ENCODE data around the gene MAPK8IP3.

Gene MAPK8IP3

DNA sequence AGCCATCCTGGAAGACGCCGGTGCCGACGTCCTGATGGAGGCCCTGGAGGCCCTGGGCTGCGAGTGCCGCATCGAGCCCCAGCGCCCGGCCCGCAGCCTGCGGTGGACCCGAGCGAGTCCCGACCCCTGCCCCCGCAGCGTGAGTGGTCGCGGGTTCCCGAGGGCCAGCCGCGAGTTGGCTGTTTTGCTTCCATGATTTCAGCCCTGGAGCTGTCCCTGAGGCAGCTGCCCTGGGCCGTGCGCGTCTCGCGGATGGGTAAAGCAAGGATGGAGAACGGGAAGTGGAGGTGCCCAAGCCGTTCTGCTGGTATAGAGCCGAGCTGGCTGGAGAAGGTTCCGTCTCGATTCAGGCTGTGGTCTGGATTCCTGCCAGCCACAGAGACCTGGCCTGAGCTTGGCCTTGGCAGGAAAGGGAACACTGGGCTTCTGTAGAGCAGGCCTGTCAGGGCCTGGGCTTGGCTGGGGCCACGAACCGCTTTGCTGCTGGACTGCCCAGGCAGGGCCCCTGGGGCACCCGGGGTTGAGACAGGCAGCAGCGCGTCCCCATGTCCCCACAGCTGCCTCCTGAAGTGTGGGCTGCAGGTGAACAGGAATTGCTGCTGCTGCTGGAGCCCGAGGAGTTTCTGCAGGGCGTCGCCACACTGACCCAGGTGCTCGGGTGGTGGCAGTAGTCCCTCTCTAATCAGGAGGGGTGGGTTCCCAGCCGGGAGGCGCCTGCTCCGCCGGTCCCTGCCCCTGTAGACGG lies 67.9 kb downstream of the MAPK8IP3 start:
- DNase-seq (ENCODE audit: low spot score): peak; percentile 30

DNA sequence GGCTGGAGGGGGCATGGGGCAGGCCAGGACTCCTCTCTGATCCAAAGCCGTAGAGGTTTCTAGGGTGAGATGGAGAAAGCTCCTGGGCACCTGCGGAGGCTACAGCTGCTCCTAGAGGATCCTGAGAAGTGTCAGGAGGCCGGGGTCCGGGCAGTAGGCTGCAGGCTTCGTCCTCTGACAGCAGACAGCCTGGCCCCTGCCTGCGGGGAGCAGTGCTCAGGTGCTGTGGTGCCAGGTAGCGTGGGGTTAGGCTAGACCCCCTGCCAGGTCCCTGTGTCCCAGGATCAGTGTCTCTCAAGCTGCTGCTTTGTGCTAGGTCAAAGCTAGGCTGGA lies 68.4 kb downstream of the MAPK8IP3 start:
- DNase-seq (ENCODE audit: low spot score): no peak

GRCh38 chr16:1775006-1775845 lies 69.2 kb downstream of the MAPK8IP3 start:
- no peak for DNase-seq (ENCODE audit: low spot score)

DNA sequence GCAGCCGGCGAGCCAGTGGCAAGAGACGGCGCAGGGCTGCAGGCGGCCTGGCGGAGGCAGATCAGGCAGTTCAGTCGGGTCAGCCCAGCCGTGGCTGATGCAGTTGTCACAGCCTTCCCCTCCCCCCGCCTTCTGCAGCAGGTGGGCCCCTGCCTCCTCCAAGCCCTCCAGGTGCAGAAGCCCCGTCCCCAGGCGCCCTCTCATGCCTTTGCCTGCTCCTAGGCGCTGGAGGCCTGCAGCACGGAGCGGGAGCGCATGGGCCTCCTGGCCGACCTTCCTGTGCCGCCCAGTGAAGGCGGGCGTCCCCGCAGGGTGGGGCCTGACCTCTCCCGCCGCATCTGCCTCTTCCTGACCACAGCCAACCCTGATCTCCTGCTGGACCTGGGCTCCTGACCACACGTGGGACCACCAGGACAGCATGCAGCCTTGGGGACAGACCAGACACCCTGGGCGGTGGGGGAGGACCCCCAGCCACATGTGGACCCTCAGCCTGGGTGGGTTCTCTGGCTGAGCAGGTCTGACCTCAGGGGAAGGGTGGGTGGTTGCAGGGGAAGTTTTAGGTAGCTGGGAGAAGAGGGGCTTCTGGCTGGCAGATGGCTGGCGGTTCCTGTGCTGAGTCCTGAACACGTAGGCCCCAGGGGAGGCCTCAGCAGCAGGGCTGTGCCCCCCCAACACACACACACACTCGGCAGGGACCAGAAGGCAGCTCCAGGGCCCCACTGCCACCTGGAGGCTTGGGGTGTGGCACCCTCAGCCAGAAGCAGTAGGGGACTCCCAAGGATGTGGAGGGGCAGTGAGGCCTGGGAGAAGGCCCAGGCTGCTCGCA lies 70.1 kb downstream of the MAPK8IP3 start:
- DNase-seq (ENCODE audit: low spot score): no peak

GRCh38 chr16:1776672-1776955 lies 70.6 kb downstream of the MAPK8IP3 start:
- DNase-seq (ENCODE audit: low spot score): no peak

- no peak for DNase-seq (ENCODE audit: low spot score)
Measured at GRCh38 chr16:1776991-1777374, 71.0 kb downstream of the MAPK8IP3 start.

DNA sequence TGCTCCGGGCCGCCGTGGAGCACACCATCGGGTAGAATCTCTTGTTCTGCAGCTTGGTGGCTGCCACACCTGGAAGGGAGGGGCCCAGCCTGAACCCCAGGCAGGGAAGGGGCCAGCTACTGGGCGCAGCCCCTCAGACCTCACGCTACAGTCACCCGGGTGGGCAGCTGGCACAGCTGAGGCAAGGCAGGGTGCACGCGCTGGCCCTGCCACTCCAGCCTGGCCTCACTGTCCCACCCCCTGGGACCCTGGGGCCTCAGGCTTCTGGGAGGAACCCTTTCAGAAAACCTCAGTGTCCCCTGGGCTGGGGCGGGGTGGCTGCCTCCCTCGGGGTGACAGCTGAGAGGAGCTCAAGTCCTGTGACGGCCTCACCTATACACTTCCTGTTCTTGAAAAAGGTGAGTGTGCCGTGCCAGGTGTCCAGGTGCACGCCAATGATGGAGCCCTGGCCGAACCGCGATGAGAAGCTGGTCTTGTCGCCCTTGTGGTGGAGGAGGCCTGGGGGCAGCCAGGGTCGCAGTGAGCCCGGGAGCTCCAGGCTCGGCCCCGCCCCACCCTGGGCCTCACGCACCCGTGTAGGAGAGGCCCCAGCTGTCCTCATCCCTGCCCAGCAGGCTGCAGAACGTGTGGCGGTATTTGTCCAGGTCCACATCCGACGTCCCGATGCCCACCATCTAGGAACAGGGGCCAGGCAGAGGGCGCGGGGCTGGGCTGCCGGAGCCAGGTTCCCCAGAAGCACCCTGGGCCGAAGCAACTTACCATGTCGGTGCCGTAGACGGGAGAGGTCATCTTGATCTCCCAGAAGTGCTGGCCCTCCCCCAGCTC lies 71.6 kb downstream of the MAPK8IP3 start:
- DNase-seq (ENCODE audit: low spot score): no peak

DNA sequence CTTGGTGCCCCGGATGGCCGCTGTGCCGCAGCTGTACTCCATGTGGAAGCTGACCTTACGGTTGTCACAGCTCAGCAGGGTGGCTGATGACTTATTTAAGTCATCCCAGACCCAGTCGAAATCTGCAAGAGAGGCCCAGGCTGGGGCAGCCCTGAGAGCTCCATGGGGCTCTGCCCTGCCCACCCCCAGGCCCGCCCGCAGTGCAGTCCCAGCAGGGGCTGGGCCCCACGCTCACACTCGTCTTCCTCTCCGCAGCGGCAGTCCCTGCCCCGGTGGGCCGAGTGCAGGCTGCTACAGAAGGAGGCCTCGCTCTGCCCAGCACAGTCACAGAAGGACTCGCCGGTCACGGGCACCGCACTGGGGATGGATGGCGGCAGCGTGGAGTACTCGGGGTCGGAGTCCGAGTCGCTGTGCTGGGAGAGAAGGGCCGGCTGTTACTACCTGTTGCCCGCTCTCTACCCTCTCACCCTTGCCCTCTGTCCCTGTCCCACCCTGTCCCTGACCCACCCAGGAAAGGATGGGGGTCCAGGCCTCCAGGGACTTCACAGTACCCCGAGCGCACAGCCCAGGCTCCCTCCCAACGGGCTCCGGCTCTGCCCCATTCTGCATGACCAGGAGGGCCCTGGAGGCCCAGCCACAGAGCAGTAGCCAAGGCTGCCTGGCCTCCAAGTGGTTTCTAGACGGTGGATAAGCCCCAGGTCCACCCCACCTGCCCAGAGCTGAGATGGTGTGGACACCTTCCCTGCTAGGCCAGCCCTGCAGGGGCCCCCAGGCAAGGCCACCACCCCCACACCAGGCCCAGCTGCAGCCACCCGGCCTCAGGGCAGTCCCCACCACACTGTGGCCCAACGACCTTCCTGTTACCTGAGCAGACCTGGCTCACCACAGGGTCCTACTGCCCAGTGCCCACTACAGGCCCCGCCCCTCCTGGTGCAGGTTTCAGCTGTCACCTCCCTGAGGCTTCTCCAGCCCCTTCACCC lies 72.5 kb downstream of the MAPK8IP3 start:
- DNase-seq (ENCODE audit: low spot score): no peak

DNA sequence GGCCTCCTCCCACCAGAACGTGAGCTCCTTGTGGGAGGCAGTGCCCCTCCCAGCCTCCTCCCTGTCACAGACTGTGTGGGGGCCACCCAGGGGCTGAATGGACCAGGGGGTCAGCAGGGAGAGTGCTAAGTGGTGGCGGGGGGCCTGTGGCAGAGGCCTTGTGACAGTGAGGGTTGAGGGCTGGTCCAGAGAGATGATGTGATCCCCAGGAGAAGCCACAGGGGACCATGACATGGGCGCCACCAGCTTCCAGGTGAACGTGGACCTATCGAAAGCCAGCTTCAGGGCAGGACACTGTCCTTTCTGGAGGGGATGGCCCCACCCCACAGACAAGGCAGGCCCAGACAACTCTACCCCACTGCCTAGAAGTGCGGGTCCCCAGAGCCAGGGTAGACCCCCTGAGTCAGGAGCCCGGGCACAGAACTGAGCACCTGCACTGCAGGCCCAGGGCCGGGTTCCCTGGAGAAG lies 73.3 kb downstream of the MAPK8IP3 start:
- DNase-seq (ENCODE audit: low spot score): no peak

- DNase-seq (ENCODE audit: low spot score): no peak
Measured at GRCh38 chr16:1779741-1780676, 74.0 kb downstream of the MAPK8IP3 start.

DNA sequence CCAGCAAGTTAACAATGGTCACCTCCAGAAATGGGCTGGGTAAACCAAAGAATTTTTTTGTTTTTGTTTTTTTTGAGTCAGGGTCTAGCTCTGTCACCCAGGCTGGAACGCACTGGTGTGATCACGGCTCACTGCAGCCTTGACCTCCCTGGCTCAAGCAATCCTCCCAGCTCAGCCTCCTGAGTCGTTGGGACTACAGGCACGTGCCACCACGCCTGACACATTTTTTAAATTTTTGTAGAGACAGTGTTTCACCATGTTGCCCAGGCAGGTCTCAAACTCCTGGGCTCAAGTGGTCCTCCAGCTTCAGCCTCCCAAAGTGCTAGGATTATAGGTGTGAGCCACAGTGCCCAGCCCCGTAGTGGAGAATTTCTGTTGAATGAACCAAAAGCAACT lies 74.7 kb downstream of the MAPK8IP3 start:
- no peak for DNase-seq (ENCODE audit: low spot score)

DNA sequence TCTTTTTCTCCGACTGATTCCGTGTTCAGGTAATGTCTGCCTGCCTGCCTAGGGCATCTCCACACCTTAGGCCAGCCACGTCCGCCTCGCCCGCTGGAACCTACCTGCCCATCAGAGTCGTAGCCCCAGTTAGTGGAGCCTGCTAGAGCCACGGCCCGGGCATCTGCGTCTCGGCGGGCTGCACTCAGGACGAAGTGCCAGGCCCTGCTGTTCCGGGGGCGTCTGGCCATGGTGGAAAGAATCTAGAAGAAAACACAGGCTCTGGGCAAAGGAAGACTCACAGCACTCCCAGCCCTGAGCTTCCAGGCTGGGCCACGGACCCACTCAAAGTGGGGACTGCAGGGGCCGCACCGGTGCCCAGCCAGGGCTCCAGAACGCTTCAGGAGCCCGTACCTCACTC lies 75.3 kb downstream of the MAPK8IP3 start:
- no peak for DNase-seq (ENCODE audit: low spot score)

DNA sequence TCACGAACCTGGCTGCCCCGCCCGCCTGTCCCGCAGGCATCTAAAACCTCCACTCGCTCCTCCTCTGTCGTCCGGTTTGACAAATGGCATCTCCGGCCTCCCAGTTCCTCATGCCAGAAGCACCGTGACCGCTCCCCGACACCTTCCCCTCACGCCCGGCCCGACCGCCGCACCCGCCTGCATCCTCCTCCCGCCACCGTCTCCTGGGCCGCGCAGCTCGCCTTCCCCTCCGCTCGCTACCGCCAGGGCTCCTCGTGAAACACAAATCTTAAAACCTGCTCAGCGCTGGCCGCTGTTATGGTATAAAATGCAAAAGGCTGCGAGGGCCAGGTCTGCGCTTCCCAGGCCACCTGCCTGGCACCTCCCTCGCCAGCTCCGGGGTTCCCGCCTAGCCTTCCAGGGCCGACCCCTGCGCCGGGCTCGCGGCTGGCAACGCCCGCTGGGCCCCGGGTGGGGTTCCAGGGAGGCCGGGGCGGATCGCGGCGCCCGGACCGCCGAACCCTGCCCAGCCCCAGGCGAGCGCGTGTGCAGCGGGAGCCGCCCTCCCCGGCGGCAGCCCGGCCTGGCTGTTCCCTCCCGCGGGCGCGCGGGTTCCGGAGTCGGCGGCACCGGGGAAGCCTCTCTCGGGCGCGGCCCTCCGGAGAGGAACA lies 75.9 kb downstream of the MAPK8IP3 start:
- DNase-seq (ENCODE audit: low spot score): no peak

- DNase-seq (ENCODE audit: low spot score): peak; percentile 100
Measured at GRCh38 chr16:1782408-1783264, 76.6 kb downstream of the MAPK8IP3 start, which contains the start of the genes NUBP2 and SPSB3. Gene NUBP2, plus strand, starts transcription at chr16:1782960. Its CDS starts 61 bp downstream, at chr16:1783021. Gene SPSB3, minus strand, starts transcription at chr16:1782571. Its CDS starts 1,088 bp downstream, at chr16:1781483.

DNA sequence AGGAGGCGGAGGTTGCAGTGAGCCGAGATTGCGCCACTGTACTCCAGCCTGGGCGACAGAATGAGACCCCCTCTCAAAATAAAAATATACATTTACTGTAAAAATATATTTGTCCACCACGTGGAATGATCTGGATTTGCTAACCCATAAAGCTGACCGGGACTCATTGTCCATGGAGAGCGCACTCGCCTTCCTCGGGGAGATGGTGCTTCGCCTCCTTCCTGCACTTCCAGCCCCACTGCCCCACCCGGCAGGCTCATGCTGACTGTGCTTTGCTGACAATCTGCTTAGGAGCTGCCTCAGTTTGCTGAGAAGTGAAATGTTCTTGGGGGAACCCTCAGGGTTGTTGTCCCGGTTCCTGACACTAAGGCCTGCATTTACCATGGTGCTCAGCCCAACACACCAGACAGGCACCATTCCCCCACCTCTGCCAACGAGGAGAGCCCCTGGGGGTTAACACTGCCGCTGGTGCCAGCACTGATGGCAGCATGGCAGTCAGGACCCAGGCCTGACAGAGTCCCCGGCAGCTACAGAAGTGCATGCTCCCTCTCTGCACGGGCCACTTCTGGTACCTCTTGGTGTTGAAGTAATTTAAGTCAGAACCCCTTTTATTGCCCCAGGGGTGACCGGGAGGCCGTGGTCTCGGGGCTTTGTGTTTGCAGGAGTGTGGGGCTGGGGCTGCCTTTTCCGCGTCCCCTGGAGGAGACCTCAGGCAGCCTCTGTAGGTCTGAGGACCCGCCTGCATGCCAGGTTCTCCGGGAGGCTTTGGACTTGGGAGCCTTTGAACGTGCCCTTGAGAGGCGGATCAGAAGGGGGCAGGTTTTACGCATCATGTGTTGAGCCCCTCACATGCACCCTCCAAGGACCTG lies 79.2 kb downstream of the MAPK8IP3 start:
- DNase-seq (ENCODE audit: low spot score): no peak

- no peak for DNase-seq (ENCODE audit: low spot score)
Measured at GRCh38 chr16:1785846-1786170, 79.8 kb downstream of the MAPK8IP3 start.
